ENCODE data around the gene RHD.
"Not testable (repeated sequence)": the region's sequence is repeated elsewhere in the genome, so short reads cannot be mapped to it uniquely, and the experiment has no call there.

Gene RHD

DNA sequence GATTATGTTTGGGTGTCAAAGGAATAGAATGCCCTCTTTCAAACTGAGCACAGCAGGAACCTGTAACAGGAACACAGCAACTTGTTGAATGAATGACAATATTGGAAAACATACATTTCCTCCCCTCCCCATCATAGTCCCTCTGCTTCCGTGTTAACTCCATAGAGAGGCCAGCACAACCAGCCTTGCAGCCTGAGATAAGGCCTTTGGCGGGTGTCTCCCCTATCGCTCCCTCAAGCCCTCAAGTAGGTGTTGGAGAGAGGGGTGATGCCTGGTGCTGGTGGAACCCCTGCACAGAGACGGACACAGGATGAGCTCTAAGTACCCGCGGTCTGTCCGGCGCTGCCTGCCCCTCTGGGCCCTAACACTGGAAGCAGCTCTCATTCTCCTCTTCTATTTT lies at the start of gene RHD:
Gene RHD, plus strand, starts transcription at position 272 of the 400 bp plus-strand sequence. Its CDS starts 39 bp downstream, at position 311.
- DNase-seq, result not testable (repeated sequence)

DNA sequence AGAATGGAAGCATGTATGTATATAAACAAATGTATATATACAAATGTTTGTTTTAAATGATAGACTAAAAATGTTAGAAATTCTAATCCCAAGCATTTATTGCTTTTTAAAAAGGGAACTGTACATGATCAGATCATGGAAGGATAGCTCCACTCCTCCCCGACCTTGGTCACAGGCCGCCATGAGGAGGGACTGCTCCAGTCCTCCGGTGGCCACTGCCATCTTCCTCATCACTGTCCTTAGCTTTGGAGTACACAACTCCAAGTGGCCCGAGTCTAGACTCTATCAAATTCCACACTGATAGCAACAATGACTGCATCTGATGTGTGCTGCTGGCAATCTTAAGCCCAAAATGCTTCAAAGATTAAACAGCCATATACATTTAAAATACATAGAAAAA lies 49.7 kb upstream of the RHD start:
- DNase-seq, result no peak

DNA sequence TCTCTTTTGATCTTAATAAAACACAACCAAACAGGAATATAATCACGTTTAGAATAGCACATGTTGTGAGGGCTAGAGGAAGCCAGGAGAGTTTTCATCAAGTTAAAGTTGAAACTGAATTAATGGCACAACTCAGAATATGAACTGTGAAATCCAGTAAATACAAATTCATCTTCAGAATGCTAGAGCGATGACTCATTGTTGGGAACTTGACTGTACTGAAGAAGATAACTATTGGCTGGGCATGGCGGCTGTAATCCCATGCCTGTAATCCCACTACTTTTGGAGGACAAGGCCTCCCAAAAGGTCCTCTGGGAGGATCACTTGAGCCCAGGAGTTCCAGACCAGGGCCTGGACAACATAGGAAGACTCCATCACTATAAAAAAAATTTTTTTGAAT lies 48.8 kb upstream of the RHD start:
- no peak for DNase-seq

DNA sequence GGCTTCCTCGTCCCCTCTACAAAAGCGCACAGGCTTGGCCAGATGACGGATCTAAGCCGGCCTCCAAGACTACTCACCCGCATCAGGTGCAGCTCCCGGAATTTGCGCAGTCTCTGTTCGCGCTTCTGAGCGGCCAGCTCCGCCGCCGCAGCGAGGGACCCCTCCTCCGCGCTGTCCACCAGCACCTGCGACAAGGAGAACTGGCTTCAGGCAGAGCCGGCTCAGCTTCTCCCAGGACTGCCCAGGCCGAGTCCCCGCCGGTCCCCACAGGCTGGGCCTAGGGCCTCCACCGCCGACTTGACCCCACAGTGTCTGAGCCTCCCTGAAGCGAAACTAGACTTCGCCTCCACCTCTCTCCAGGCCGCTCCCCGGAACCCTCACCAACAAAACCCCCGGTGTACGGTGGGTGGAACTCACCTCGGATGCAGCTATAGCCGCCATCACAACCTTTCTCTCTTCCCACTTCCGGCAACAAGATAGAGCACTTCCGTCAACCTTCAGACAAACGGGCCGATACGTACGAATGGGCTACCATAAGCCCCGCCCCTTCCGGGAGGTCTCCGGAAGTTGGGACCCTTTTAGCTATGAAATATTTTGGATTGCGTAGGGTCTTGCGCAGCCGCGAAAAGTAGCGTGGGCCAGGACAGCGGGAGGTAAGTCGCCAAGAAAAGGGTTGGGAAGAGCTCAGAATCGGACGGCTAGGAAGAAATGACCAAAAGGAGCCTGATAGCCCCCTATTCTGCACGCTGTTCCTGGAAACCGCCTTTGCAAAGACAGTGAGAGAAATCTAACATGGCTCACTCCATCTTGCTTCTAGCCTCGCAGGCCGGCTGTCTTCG lies 40.1 kb upstream of the RHD start, which contains the start of gene SYF2:
Gene SYF2, minus strand, starts transcription at position 476 of the 839 bp plus-strand sequence. Its CDS starts 35 bp downstream, at position 441.
- peak; percentile 90 for DNase-seq

DNA sequence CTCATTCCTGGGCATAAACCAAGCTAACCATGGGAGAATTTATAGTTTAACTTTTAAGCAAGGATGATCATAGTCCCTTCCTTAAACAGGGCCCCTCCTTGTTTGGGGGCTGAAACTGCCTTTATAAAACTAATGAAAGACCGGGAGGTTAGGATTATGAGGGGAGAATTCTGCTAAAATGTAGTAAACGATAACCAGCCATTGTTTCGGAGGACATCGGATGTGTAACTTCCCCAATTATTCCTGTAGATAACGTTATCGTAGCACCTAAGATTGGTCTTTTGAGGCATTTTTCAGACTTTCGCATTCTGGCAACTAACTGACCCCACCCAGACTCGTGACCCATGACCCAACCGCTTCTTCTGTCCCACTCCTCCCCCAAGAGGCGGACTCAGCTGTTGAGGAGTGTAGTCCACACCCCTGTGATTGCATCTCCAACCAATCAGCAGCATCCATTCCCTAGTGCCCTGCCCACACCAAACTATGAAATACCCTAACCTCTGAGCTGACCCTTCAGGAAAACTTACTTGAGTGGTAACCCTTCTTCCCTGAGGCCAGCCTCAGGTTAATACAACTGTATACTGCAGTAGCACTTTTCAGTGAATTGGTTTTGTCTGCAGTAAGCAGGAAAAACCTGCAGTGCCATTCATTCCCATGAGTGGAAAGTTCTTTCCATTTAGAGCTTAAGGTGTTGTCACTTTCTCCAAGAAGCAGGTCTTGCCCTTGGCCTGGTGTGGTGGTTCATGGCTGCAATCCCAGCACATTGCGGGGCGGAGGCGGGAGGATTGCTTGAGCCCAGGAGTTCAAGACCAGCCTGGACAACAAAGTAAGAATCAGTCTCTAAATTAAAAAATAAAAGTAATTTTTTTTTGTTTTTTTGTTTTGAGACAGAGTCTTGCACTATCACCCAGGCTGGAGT lies 39.2 kb upstream of the RHD start:
- peak; percentile 50 for DNase-seq

DNA sequence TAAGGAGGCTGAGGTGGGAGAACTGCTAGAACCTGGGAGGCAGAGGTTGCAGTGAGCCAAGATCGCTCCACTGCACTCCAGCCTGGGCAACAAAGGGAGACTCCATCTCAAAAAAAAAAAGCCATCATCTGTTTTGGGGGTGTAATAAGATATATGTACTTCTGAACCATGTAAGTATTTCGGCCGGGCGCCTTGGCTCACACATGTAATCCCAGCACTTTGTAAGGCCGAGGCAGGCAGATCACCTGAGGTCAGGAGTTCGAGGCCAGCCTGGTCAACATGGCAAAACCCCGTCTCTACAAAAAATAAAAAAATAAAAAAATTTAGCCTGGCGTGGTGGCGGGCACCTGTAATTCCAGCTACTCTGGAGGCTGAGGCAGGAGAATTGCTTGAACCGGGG lies 36.9 kb upstream of the RHD start:
- DNase-seq, result not testable (repeated sequence)

DNA sequence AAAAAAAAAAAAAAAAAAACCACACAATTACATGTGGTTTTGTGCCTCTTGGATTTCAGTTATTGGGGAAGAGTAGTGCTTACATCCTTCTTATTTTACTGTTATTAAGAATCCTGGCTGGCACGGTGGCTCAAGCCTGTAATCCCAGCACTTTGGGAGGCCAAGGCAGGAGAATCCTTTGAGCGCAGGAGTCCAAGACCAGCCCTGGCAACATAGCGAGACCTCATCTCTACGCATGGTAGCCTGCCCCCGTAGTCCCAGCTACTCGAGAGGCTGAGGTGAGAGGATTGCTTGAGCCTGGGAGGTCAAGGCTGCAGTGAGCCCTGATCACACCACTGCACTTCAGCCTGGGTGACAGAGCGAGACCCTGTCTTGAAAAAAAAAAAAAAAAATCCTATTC lies 36.0 kb upstream of the RHD start:
- DNase-seq, result not testable (repeated sequence)

DNA sequence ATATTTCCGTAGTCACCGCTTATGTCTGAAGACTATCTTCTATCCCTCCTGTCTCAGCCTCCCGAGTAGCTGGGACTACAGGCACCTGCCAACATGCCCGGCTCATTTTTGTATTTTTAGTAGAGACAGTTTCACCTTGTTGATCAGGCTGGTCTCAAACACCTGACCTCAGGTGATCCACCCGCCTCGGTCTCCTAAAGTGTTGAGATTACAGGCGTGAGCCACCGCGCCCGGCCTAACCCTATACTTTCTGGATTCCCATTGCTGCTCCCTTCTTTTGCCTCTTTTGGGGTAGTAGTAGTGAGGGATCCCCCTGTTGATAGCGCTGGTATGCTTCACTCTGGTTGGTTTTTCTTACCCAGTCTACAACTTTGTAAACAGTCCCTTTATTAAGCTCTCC lies 34.3 kb upstream of the RHD start:
- DNase-seq, result no peak

DNA sequence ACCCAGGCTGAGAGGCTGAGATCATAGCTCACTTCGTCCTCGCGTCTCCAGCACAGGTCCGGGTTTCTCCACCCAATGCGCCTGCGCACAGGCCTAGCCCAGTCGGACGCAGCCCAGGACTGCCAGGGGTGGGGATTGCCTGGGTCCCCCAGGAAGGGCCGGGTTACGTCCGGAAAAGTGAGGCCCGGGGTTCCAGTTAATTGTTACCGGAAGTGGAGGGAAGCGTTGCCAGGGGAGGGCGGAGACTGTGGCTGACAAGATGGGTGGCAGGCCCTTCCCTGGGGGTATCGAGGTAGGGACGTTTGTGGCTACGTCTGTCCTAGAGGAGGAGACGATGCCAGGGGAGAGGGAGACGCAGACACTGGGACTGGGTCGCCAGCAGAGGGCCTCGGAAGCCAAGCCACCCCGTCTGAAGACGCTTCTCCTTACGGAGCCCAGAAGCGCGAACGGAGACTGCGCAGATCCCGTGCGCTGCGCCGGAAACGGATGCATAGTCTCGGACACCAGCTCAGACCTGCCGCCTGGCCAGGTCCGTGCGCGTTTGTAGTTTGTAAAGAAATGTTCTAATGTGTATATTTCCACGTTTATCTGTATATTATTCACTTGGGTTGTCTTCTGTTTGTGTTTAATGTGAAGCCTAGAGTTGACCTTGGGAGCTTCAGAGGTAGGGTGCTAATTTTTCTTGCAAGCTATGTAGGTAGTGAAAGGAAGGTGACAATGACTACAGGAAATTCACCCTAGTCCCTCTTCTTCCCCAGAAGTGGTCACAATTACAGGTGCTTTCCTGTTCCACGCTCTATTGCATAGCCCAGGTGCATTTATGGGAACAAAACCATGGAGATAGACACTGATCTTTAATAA lies 32.4 kb upstream of the RHD start:
- peak; percentile 61 for DNase-seq

DNA sequence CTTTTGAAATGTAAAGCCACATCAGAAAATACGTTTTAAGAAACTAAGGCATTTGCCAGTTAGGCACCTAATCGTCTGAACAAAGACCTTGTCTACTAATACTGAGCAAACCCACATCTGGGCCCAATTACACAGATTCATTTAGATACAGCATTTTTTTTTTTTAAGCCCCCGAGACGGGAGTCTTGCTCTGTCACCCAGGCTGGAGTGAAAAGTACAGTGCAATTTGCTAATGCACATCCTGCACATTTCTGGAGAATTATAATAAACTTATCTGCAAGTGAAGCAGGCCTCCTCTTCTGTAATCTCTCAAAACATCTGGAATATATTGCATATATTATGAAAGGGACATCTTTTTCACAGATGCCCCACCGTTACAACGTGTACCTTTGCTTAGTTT lies 28.4 kb upstream of the RHD start:
- no peak for DNase-seq

DNA sequence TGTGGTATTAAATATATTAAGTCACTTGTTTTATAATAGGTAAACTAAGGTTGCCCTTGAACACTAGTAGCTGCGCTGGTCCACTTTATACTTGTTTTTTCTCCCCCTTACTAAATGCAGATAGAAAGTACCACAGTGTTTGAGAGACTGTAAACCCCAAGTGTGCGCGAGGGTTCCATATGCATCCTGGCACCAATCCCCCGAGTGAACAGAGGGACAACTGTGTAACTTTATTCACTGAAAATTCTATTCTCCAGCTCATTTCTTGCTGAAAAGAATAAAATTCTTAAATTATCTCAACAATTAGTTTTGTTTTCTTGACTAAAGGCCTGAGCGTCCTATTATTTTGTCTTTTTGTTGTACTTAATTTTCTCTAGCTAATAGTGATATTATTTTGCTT lies 26.9 kb upstream of the RHD start:
- DNase-seq, result no peak

DNA sequence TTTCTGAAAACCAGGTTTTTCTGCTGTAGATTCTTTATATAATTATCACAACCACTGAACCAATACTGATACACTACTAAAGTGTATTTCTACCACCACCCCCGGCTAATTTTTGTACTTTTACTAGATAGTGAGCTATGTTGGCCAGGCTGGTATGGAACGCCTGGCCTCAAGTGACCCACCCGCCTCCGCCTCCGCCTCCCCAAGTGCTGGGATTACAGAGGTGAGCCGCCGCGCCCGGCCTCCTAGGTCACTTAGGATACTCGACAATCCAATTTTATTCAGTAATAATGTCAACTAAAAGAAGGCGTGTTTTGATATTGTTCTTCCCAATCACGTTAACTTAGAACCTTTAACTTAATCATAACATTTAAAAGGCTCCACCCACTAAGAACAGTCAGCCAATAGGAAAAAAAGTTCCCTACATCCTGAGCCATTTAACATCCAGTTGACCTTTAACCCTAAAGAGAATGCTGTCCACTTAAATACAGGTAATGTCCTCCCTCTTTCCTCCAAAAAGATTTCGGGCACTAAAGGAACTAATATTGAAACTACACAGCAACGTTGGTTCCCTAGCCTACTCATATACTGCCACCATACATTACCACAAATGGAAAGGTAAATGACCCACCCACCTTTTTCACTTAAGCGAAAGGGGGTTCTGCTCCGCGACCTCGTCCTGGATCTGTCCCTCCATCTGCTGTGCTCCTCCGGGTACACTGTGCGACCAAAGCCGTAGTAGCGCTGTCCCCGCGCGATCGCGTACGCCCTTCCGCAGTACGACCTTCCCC lies 26.3 kb upstream of the RHD start:
- peak; percentile 23 for DNase-seq

DNA sequence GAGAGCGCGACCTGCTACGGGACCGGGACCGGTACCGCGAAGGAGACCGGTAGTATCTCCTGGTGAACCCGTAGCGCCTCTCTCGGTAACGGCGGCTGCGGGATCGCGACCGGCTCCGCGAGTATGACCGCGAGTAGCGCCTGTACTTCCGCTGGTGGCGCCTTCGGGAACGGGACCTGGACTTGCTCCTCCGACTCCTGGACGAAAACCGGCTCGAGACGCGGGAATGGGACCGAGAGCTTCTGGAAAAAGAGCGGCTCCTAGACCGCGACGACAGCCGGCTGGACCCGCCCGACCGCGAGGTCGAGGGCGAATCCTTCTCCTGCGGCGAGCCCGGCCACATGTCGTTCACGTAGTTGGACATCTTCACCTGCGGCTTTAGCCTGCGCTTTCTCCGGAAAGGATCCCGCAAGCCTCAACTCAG lies 25.7 kb upstream of the RHD start:
- DNase-seq, result no peak

DNA sequence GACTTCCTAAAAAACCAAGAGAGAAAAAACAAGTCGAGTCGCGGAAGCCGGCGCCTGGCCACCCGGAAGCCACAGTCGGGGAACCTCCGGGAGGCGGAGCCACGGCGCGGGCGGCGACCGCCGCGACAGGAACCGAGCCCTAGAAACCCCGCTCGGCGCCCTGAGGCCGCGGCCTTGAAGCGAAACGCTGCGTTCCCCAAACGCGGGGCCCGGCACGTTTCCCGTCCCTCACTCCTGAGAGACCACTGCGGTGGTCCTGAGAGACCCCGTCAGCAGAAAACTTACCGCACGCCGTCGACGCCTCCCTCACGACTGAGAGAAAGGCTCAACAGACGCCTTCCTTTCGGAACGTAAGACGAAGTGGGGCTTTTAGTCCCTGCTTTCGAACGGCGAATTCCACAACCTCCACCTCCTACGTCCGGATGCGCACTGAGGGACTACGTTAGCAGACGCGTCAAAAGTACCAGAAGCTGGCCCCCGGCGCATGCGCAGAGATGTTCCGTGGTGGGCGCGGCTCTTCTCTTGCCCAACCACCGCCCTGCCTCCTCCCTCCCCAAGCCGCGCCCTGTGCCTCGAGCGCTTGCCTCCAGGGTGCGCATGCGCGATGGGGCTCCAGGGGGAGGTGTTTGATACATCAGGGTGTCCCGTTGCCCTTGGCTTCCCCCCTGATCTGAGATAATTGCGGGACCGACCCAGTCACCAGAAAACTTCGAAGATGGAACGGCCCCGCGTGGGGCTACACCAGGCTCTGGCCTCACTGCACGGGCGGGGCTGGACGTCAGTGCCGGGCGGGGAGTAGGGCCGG lies 25.1 kb upstream of the RHD start, which contains the start of gene RSRP1:
Gene RSRP1, minus strand, starts transcription at position 431 of the 805 bp plus-strand sequence. CDS start 491 bp downstream, outside the sequence.
- DNase-seq, result peak; percentile 87

DNA sequence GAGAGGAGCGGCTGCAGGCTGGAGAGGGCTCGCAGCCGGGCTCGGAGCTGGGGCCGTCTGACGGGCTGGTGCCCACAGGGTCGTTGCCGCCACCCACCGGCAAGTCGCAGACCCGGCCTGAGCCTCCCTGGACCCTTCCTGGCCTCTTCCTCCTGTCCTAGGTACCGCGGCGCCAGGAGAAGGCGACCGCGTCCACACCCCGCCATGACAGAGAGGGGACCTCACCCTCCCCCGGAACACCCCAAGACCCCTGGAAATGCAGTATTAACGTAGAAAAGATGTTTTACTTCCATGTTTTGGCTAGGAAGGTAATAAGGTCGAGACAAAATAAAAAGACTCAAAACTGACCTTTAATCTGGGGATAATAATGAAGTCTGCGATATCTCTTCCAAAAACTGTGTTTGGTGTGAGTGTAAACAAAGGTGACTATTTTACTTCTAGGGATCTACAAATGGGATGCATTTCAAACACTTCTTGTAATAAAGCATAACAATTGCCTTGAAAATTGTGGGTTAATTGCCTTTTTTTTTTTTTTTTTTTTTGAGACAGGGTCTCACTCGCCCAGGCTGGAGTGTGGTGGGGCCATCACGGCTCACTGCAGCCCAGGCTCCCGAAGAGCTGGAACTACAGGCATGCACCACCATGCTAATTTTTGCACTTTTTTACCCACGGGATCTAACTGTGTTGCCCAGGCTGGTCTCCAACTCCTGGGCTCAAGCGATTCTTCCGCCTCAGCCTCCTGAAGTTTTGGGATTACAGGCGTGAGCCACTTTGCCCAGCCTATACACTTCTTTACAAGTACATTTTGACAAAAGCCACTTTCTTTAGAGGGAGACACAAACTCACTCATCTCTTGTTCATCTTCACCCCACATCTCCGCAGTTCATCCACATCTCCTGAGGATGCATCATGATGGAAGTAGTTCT lies 24.2 kb upstream of the RHD start:
- no peak for DNase-seq

DNA sequence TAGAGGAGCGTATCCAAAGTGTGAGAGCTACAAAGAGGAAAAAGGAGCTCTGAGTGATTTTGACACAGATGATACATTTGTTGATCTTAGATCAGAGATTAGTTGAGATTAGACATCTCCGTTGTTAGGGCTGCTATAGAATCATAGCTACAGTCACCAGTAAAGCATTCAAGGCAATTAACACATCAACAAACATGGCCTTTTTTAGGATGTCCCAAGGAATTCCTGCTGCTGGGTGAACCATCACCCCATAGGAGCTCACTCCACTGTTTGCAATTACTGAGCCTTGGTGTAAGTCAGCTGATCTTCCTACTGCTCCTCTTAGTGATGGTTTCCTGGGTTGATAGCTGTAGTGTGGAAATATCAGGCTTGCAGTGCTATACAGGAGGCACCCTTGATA lies 18.4 kb upstream of the RHD start:
- DNase-seq, result peak; percentile 82

DNA sequence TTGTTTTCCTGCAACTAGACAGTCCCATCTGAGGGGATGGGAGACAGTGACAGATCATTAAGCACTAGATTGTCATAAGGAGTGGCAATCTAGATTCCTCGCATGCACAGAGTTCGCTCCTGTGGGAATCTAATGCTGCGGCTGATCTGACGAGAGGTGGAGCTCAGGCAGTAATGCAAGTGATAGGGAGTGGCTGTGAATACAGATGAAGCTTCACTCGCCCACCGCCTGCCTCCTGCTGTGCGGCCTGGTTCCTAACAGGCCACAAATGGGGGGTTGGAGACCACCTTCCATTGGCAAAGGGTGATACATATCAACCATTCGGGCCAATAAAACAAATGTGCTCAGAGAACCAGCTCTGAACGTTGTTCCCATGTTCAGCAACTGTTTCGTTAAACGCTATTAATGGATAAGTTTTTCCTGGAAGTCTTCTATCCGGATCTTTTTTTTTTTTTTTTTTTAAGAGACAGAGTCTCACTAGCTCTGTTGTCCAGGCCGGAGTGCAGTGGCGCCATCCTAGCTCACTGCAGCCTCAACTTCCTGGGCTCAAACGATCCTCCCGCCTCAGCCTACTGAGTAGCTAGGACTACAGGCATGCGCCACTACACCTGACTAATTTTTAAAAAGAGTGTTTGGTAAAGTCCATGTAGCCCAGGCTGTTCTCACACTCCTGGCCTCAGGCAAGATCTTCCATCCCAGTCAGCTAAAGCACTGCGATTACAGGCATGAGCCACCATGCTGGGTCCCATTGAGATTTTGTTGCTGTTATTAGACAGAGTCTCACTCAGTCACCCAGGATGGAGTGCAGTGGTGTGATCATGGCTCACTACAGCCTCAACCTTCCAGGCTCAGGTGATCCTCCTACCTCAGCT lies 16.4 kb upstream of the RHD start:
- DNase-seq, result no peak

DNA sequence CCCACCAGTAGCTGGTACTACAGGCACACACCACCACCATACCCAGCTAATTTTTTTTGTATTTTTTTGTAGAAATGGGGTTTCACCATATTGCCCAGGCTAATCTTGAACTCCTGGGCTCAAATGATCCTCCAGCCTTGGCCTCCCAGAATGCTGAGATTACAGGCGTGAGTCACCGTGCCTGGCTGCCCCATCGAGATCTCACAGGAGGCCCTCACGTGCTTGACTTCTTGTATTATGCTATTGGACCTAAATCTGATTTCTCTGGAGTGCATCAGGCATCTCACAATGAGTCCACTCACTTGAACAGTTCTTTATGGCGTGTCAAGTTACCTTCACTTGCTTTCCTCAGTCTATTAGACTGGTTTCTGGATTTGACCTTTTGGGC lies 15.7 kb upstream of the RHD start:
- no peak for DNase-seq

DNA sequence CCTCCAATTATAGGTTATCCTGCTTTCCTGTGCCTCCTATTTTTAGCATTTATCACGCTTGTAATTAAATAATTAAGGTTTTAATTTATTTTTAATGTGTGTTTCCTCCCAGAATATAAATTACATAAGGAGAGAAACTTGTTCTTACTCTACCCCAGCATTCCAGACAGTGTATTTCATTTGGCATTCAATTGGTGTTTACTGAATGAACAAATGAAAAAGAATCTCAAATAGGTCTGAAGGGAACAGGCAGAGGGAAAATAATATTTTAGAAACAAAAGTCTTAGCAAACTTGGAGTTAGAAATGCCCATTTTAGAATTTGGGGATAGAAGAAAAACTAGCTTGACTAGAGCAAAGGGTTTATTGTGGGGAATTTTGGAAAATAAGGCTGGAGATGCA lies 15.1 kb upstream of the RHD start:
- DNase-seq, result no peak

All from kidney glomerular epithelial cell (primary cell).